ENCODE results near the gene IQCN.

Gene IQCN

DNA sequence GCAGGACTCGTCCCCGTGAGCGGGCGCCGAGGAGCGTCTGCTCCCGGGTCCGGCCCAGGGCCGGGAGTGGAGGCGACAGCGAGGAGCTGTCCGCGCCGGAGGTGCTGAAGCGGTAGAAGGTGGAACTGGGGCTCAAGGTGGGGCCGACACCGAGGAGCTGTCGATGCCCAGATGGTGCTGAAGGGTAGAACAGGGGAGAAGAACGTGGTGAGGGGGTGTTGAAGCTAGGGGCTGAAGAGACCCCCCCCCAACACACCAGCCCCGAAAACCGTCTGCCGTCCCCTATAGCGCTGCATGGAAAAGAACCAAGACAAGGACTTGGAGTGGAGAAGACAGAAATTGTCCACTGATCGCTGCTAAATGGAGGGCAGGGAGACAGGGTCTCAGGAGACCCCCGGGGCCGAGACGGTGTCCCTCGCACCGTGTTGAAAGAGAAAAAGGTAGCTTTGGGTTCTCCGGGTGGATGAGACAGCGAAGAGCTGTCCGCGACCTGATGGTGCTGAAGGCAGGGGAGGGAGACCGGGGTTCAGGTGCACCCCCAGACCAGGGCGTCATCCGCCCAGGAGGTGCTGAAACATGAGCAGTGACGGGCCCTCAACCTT, 40.9 kb downstream of the IQCN start (continued):
- TF ChIP-seq, protein P1, sequence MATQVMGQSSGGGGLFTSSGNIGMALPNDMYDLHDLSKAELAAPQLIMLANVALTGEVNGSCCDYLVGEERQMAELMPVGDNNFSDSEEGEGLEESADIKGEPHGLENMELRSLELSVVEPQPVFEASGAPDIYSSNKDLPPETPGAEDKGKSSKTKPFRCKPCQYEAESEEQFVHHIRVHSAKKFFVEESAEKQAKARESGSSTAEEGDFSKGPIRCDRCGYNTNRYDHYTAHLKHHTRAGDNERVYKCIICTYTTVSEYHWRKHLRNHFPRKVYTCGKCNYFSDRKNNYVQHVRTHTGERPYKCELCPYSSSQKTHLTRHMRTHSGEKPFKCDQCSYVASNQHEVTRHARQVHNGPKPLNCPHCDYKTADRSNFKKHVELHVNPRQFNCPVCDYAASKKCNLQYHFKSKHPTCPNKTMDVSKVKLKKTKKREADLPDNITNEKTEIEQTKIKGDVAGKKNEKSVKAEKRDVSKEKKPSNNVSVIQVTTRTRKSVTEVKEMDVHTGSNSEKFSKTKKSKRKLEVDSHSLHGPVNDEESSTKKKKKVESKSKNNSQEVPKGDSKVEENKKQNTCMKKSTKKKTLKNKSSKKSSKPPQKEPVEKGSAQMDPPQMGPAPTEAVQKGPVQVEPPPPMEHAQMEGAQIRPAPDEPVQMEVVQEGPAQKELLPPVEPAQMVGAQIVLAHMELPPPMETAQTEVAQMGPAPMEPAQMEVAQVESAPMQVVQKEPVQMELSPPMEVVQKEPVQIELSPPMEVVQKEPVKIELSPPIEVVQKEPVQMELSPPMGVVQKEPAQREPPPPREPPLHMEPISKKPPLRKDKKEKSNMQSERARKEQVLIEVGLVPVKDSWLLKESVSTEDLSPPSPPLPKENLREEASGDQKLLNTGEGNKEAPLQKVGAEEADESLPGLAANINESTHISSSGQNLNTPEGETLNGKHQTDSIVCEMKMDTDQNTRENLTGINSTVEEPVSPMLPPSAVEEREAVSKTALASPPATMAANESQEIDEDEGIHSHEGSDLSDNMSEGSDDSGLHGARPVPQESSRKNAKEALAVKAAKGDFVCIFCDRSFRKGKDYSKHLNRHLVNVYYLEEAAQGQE (tag by site-specific recombination; IDR thresholded peaks at IDR 0.05): peak; percentile 100
- peak; percentile 82; the same call in 1 of the 2 replicates for TF ChIP-seq ZNF610 (tag by site-specific recombination; IDR thresholded peaks at IDR 0.05; ENCODE audit: borderline replicate concordance)
- no peak for TF ChIP-seq ZNF664 (tag by site-specific recombination; IDR thresholded peaks at IDR 0.05)
- TF ChIP-seq, protein P2, sequence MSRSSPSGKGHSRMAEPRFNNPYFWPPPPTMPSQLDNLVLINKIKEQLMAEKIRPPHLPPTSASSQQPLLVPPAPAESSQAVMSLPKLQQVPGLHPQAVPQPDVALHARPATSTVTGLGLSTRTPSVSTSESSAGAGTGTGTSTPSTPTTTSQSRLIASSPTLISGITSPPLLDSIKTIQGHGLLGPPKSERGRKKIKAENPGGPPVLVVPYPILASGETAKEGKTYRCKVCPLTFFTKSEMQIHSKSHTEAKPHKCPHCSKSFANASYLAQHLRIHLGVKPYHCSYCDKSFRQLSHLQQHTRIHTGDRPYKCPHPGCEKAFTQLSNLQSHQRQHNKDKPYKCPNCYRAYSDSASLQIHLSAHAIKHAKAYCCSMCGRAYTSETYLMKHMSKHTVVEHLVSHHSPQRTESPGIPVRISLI (tag by site-specific recombination; IDR thresholded peaks at IDR 0.05): no peak
- peak; percentile 43; the same call in 1 of the 2 replicates for TF ChIP-seq SP7 (tag by site-specific recombination; IDR thresholded peaks at IDR 0.05)
- TF ChIP-seq ZNF560 (tag by site-specific recombination; IDR thresholded peaks at IDR 0.05; ENCODE audit: borderline replicate concordance): peak; percentile 86; the same call in 1 of the 2 replicates
- TF ChIP-seq, protein P3, sequence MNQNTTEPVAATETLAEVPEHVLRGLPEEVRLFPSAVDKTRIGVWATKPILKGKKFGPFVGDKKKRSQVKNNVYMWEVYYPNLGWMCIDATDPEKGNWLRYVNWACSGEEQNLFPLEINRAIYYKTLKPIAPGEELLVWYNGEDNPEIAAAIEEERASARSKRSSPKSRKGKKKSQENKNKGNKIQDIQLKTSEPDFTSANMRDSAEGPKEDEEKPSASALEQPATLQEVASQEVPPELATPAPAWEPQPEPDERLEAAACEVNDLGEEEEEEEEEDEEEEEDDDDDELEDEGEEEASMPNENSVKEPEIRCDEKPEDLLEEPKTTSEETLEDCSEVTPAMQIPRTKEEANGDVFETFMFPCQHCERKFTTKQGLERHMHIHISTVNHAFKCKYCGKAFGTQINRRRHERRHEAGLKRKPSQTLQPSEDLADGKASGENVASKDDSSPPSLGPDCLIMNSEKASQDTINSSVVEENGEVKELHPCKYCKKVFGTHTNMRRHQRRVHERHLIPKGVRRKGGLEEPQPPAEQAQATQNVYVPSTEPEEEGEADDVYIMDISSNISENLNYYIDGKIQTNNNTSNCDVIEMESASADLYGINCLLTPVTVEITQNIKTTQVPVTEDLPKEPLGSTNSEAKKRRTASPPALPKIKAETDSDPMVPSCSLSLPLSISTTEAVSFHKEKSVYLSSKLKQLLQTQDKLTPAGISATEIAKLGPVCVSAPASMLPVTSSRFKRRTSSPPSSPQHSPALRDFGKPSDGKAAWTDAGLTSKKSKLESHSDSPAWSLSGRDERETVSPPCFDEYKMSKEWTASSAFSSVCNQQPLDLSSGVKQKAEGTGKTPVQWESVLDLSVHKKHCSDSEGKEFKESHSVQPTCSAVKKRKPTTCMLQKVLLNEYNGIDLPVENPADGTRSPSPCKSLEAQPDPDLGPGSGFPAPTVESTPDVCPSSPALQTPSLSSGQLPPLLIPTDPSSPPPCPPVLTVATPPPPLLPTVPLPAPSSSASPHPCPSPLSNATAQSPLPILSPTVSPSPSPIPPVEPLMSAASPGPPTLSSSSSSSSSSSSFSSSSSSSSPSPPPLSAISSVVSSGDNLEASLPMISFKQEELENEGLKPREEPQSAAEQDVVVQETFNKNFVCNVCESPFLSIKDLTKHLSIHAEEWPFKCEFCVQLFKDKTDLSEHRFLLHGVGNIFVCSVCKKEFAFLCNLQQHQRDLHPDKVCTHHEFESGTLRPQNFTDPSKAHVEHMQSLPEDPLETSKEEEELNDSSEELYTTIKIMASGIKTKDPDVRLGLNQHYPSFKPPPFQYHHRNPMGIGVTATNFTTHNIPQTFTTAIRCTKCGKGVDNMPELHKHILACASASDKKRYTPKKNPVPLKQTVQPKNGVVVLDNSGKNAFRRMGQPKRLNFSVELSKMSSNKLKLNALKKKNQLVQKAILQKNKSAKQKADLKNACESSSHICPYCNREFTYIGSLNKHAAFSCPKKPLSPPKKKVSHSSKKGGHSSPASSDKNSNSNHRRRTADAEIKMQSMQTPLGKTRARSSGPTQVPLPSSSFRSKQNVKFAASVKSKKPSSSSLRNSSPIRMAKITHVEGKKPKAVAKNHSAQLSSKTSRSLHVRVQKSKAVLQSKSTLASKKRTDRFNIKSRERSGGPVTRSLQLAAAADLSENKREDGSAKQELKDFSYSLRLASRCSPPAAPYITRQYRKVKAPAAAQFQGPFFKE (tag by site-specific recombination; IDR thresholded peaks at IDR 0.05; ENCODE audit: borderline replicate concordance): no peak
- TF ChIP-seq, protein P4, sequence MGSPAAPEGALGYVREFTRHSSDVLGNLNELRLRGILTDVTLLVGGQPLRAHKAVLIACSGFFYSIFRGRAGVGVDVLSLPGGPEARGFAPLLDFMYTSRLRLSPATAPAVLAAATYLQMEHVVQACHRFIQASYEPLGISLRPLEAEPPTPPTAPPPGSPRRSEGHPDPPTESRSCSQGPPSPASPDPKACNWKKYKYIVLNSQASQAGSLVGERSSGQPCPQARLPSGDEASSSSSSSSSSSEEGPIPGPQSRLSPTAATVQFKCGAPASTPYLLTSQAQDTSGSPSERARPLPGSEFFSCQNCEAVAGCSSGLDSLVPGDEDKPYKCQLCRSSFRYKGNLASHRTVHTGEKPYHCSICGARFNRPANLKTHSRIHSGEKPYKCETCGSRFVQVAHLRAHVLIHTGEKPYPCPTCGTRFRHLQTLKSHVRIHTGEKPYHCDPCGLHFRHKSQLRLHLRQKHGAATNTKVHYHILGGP (tag by site-specific recombination; IDR thresholded peaks at IDR 0.05): no peak
- TF ChIP-seq ZBTB21 (tag by site-specific recombination; IDR thresholded peaks at IDR 0.05): no peak
- TF ChIP-seq ZNF146 (tag by site-specific recombination; IDR thresholded peaks at IDR 0.05): no peak

DNA sequence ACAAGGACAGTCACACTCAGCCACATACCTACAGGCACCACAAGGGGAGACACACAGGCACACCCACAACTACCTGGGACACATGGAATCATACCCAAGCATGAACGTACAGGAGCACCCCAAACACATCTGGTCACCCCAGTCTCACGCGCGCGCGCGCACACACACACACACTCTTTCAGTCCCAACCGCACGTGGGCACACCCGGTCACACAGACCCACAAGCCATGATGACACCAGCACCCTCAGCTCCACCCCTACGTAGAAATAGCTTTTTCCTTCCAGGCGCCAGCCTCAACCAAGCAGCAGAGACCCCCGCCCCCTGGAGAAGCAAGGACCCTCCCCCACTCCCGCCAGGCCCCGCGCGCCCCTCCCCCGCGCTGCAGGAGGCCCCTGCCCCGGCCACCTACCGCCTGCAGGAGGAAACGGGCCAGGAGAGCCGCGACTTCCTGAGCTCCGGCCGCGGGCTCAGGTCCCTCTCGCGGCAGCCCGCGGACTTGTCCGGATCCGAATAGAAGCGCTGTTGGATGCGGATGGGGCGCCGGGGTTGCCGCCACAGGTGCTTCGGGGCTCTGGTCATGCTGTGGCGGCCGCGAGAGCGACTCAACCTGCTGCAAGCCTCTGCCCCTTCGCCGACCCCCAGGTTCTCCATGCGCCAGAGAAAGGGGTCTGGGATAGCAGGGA, 41.6 kb downstream of the IQCN start:
- Histone ChIP-seq H3K4me3 (ENCODE audit: low read depth, low read length) (no peak overlapping the region; the same call in 1 of the 2 replicates), H3K9me3 (ENCODE audit: control insufficient read depth, insufficient read depth, low read depth, low read length) (no peaks in the 10 kb centered on the region), H3K27ac (ENCODE audit: extremely low read depth, low read depth, low read length) (no peak overlapping the region), H3K36me3 (ENCODE audit: control insufficient read depth in 2 of 2, insufficient read depth in 1 of 2, low read length in 2 of 2) (no peaks in the 10 kb centered on the region), H3K4me1 (ENCODE audit: control insufficient read depth, insufficient read depth, low read length) (no peaks in the 10 kb centered on the region)
- ChIA-PET POLR2A (interaction anchor here (0.6 to 1.2 kb wide), 6 partner anchors 8 to 114 kb away, joined by 3 to 4 read pairs (median 3); no protein-coding TSS in a partner anchor), CTCF (interaction anchor here (0.6 to 1.2 kb wide), 3 partner anchors 19 to 46 kb away, joined by 4 read pairs; no protein-coding TSS in a partner anchor)
- TF ChIP-seq ZNF843 (tag by site-specific recombination; IDR thresholded peaks at IDR 0.05): 0 out of 2 replicates have a peak, but pooled peaks have one; percentile 20
- no peak for TF ChIP-seq ZNF785 (tag by site-specific recombination; IDR thresholded peaks at IDR 0.05)
- TF ChIP-seq ZNF600 (tag by site-specific recombination; IDR thresholded peaks at IDR 0.05): peak; percentile 88
- 0 out of 2 replicates have a peak, but pooled peaks have one; percentile 32 for TF ChIP-seq ZBTB17 (tag by site-specific recombination; IDR thresholded peaks at IDR 0.05)
- peak; percentile 72 for TF ChIP-seq ZNF335 (tag by site-specific recombination; conservative IDR thresholded peaks at IDR 0.05)
- TF ChIP-seq SCRT2 (tag by site-specific recombination; IDR thresholded peaks at IDR 0.05): peak; percentile 92
- no peak for TF ChIP-seq ZNF37A (tag by site-specific recombination; IDR thresholded peaks at IDR 0.05)
- TF ChIP-seq, protein P5, sequence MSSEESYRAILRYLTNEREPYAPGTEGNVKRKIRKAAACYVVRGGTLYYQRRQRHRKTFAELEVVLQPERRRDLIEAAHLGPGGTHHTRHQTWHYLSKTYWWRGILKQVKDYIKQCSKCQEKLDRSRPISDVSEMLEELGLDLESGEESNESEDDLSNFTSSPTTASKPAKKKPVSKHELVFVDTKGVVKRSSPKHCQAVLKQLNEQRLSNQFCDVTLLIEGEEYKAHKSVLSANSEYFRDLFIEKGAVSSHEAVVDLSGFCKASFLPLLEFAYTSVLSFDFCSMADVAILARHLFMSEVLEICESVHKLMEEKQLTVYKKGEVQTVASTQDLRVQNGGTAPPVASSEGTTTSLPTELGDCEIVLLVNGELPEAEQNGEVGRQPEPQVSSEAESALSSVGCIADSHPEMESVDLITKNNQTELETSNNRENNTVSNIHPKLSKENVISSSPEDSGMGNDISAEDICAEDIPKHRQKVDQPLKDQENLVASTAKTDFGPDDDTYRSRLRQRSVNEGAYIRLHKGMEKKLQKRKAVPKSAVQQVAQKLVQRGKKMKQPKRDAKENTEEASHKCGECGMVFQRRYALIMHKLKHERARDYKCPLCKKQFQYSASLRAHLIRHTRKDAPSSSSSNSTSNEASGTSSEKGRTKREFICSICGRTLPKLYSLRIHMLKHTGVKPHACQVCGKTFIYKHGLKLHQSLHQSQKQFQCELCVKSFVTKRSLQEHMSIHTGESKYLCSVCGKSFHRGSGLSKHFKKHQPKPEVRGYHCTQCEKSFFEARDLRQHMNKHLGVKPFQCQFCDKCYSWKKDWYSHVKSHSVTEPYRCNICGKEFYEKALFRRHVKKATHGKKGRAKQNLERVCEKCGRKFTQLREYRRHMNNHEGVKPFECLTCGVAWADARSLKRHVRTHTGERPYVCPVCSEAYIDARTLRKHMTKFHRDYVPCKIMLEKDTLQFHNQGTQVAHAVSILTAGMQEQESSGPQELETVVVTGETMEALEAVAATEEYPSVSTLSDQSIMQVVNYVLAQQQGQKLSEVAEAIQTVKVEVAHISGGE (tag by site-specific recombination; conservative IDR thresholded peaks at IDR 0.05; ENCODE audit: low read depth): peak; percentile 21; the same call in 1 of the 2 replicates
